Esophagus squamous epithelium (tissue), 4 donors: Measurements from ENCODE around the gene TBC1D3G.
"Not testable (repeated sequence)": the region's sequence is repeated elsewhere in the genome, so short reads cannot be mapped to it uniquely, and the experiment has no call there.

Source experiments
- CTCF ChIP-seq, 6 experiments: fragments of 450-650 bp in 4 of 6; fragments of 200-600 bp in 2 of 6; sonication (generic) in 2 of 6; IDR thresholded peaks; one replicate each; pipeline ENCODE4 v1.5.1; 2016 to 2019; ENCODE audit warnings: antibody characterized with exemption in 6 of 6, mild to moderate bottlenecking in 4 of 6, moderate library complexity in 4 of 6
- POLR2A ChIP-seq, 4 donors: fragments of 450-650 bp; IDR thresholded peaks; one replicate each; pipeline ENCODE4 v1.6.1; 2017; ENCODE audit warnings: antibody characterized with exemption in 4 of 4, mild to moderate bottlenecking in 4 of 4, moderate library complexity in 3 of 4

GRCh38 chr17:36284219-36284618 is 39.5 kb upstream of the TBC1D3G start:
- TF ChIP-seq POLR2A, CTCF (IDR thresholded peaks at IDR 0.05): not testable (repeated sequence)
